Stimulated activated CD4-positive, alpha-beta T cell treated with anti-CD3 and anti-CD28 coated beads, Interleukin-4, amount 100 ng/mL, for 24 hours (primary cell): Measurements from ENCODE around the gene KCTD13.
"Not testable (repeated sequence)": the region's sequence is repeated elsewhere in the genome, so short reads cannot be mapped to it uniquely, and the experiment has no call there.

Experiments used
- DNase-seq: peaks from one replicate; pipeline ENCODE4 v3.0.0-alpha.2; 2020

Gene KCTD13

DNA sequence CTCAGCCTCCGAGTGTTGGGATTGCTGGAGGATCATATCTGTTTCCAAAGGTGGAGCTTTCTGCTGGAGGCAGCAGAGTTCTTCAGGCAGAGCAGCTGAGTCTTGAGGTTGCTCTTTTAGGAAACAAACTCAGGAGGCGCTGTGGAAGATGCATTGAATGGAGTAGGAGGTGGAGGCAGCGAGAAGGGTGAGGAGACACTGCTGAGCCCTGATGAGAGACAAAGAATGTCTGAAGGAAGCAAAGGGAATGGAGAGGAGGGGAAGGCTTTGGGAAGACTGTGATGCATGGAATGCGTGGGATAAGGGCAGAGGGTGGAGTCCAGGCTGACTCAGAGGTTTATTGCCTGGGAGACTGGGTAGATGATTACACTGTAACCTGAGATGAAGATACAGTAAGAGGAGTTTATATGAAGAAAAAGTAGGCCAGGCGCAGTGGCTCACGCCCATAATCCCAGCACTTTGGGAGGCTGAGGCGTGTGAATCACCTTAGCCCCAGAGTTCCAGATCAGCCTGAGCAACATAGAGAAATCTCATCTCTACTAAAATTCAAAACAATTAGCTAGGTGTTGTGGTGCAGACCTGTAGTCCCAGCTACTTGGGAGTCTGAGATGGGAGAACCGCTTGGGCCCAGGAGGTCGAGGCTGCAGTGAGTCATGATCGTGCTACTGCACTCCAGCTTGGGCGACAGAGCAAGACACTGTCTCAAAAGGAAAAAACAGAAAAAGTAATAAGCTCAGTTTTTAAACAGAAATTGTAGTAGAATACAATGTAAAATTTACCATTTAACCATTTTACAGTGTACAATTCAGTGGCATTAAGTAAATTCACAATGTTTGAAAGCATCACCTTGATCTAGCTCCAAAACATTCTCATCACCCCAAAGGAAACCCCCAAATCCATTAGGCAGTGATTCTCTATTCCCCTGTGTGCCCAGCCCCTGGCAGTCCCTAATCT, 18.1 kb upstream of the KCTD13 start:
- DNase-seq: no peak

GRCh38 chr16:29940656-29941055, 14.6 kb upstream of the KCTD13 start:
- DNase-seq: no peak

DNA sequence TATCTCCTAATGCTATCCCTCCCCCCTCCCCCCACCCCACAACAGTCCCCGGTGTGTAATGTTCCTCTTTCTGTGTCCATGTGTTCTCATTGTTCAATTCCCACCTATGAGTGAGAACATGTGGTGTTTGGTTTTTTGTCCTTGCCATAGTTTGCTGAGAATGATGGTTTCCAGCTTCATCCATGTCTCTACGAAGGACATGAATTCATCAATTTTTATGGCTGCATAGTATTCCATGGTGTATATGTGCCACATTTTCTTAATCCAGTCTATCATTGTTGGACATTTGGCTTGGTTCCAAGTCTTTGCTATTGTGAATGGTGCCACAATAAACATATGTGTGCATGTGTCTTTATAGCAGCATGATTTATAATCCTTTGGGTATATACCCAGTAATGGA, 5.7 kb upstream of the KCTD13 start:
- DNase-seq: not testable (repeated sequence)

DNA sequence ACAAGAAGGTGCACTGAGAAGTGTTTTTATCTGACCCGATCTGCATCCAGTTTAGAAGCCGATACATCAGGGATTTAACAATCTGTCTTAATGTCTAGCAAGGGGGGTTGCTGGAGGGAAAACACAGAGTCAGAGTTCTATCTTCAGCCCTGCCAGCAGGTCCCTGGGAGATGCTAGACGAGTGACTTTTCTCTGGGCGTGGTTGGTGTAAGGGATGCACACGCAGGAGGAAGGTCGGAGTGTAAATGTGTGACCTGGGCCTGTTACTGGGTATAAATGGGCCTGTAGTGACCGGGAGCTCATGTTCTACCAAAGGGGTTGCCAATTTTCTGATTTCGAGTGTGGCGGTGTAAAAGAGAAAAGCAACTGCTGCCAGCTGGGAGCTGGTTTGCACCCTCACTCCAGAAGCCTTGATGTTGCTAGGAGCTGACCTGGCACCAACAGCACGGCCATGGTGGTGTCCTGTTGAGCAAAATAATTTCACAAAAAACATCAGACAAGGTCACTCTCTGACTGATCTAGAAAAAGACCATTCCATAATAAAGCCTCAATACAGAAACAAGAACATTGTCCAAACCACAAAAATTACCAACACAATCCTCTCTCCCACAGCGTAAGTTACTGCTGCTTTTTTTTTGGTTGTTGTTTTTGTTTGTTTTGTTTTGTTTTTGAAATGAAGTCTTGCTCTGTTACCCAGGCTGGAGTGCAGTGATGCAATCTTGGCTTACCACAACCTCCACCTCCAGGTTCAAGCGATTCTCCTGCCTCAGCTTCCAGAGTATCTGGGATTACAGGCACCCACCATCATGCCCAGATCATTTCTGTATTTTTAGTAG, 1.3 kb upstream of the KCTD13 start:
- DNase-seq: no peak

- no peak for DNase-seq
Measured at GRCh38 chr16:29926711-29927052, 656 bp upstream of the KCTD13 start.

DNA sequence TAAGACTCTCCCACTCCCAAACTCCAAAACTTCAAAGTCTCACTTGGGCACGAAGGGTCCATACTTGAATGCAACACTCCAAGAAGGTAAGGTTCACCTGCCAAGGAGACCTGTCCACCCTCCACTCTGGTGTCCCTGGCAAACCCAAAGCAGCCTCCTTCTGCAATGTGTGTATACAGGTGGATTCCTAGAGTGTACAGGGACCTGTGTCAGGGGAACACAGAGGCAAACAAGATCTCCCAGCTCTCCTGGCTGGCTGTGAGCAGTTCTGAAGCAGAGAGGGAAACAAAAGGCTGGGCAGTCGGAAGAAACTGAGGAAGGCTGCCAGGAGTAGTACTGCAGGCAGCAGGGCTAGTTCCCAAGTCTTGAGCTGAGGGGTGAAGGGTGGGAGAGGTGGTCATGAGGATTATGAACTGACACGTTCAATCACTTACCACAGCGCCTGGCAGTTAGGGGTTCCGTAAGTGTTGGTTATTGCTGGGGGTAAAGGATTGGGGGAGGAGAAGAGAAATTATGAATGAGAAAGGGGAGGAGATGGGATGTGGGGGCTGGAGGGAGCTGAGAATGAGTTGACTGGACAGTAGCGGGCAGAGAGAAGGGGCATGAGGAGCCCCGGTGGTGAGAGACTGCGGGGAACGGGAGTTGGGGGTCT, 795 bp downstream of the KCTD13 start:
- DNase-seq: no peak

DNA sequence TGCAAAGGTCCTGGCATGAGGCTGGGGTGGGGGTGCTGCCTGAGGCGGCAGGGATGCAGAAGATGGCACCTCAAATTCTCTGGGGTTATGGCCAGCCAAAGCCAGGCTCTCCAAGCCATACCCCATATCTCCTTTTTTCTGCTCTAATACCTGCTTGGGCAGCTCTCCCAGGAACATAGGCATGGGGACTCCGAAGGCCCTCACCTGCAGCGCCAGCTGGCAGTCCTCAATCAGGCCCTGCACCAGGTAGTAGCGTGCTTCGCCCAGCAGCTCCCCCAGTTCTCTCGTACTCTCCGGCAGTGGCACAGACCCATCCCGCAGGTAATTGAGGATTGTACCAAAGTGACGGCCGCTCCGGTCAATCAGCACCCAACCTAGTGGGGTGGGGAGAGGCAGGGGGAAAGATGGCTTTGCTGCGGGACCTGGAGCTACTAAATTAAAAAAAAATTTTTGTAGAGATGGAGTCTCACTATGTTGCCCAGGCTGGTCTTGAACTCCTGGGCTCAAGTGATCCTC, 3.0 kb downstream of the KCTD13 start:
- DNase-seq: no peak

- DNase-seq: no peak
Measured at GRCh38 chr16:29922326-29922725, 3.7 kb downstream of the KCTD13 start.

DNA sequence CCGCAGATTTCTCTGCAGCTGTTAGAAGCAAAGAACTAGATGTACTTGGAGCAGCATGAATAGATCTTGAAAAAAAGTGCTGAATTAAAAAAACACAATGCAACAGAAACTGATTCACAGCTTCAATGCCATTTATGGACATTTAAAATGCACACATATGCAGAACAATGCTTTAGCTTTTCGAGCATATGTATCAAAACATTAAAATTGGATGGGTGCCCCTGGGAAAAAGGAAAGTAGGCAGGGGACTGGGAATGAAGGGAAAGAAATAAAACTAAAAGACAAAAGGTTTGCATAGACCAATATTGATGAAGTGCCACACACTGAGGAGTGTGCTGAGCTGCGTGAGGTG, 5.0 kb downstream of the KCTD13 start:
- no peak for DNase-seq

- no peak for DNase-seq
Measured at GRCh38 chr16:29920288-29921033, 5.6 kb downstream of the KCTD13 start.

DNA sequence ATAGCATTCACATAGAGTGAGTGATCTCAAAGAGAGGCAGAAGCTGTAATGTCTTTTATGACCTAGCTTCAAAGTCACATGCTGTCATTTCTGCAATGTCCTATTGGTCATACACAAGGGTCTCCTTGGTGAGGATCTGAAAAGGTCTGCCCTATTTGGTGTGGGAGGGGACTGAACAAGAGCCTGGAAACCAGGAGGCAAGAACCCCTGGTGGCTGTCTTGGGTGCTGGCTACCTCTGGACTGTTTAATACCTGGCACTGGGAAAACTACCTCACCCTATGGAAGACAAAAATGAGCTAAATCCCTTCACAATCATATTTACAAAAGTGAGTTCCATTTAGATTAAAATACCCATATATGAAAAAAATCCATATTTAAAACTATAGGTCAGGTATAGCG, 9.0 kb downstream of the KCTD13 start:
- no peak for DNase-seq

GRCh38 chr16:29915590-29916247, 10.3 kb downstream of the KCTD13 start:
- DNase-seq: no peak

GRCh38 chr16:29913514-29913913, 12.5 kb downstream of the KCTD13 start:
- no peak for DNase-seq

GRCh38 chr16:29912087-29912486, 13.9 kb downstream of the KCTD13 start:
- DNase-seq: no peak

DNA sequence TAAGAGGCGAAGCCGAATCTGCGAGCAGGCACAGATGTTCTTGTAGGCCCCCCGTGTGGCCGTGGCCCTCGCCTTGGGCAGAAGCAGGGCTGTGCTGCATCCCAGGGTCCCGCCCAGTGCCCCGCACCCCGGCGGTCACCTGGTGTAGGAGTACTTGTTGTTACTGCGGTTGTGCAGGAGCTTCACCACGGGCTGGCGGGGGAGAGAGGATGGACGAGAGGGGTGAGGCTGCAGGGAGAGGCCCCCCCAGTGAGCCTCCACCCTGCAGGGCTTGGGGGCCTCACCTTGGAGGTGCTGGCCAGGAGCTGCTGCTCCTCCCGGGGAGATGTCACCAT, 14.4 kb downstream of the KCTD13 start:
- no peak for DNase-seq

- DNase-seq: no peak
Measured at GRCh38 chr16:29910819-29911675, 15.0 kb downstream of the KCTD13 start.

- DNase-seq: not testable (repeated sequence)
Measured at GRCh38 chr16:29909851-29910250, 16.2 kb downstream of the KCTD13 start.

- DNase-seq: no peak
Measured at GRCh38 chr16:29909391-29909790, 16.6 kb downstream of the KCTD13 start.

DNA sequence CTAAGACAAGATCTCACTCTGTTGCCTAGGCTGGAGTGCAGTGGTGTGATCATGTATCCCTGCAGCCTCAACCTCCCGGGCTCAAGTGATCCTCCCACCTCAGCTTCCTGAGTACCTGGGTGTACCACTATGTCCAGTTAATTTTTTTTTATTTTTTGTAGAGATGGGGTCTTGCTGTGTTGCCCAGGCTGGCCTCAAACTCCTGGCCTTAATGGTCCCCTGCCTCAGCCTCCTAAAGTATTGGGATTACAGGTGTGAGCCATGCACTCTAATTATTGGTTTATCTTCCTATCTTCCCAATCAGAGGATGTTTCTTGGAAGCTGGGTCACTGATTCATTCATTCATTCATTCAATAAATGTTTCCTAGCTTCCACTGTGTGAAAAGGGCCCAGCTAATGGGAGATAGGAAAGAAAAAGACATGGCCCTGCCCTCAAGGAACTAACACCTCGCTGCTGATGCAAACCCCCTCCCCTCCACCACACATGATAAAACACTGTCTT, 17.3 kb downstream of the KCTD13 start:
- no peak for DNase-seq

- DNase-seq: no peak
Measured at GRCh38 chr16:29907973-29908372, 18.1 kb downstream of the KCTD13 start.
